ENCODE results near the gene CDK5. TPM values are rescaled to one million over a fixed set of nuclear protein-coding genes. Genes with fewer than 3 reads are reported as not detected.

Gene CDK5
- total RNA-seq, 1 experiment from 2014 or later, result 23.8 TPM

DNA sequence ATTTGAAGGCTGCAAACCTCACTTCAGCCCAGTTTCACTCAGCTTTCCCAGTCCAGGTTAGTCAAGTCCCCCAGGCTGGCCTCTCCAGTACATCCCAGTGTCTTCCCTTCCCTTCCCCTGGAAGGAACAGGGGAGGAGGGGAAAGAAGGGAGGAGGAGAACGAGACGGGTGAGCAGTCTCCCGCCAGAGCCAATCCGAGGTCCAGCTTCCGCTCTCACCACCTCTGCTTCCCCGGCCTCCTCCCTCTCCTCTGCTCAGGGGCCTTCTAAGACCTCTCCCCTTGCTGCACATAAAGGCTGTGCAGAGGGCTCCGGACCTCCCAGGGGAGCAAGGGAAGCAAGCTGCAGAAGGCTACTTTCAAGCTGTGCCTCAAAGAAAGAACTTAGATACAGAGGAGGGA lies 37.5 kb downstream of the CDK5 start:
- intact Hi-C loops (cut with micrococcal nuclease; ENCODE audit: unreplicated experiment), result no loop called here
- Histone ChIP-seq H3K4me1 (peaks cover 34% of the 10 kb centered on the region), H3K9me3 (no peaks in the 10 kb centered on the region), H3K27me3 (replicated peaks; ENCODE audit: control insufficient read depth, insufficient read depth, low read length) (no peaks in the 10 kb centered on the region), H3K4me3 (ENCODE audit: low read depth, low read length) (no peak overlapping the region), H3K36me3 (ENCODE audit: control insufficient read depth, insufficient read depth, low read length) (no peaks in the 10 kb centered on the region)
- ChIA-PET POLR2A (no interaction called here), CTCF (interaction anchor here (3.0 to 3.3 kb wide), 2 partner anchors 8 to 57 kb away, joined by 40 to 54 read pairs; partner anchors contain the start of gene ABCB8)
- Mint-ChIP-seq H3K9me3 (ENCODE audit: unreplicated experiment) (no peaks in the 10 kb centered on the region), H3K27me3 (ENCODE audit: insufficient read depth, unreplicated experiment) (peaks cover 6% of the 10 kb centered on the region), H3K36me3 (ENCODE audit: insufficient read depth, unreplicated experiment) (no peaks in the 10 kb centered on the region), H3K4me3 (ENCODE audit: unreplicated experiment) (peak overlapping the region; percentile 13), H3K27ac (ENCODE audit: unreplicated experiment) (no peak overlapping the region), H3K4me1 (ENCODE audit: low read depth, unreplicated experiment) (peaks cover 20% of the 10 kb centered on the region)
- BruUV-seq (replicated peaks), result no TSS peak
- TF ChIP-seq, protein P1, sequence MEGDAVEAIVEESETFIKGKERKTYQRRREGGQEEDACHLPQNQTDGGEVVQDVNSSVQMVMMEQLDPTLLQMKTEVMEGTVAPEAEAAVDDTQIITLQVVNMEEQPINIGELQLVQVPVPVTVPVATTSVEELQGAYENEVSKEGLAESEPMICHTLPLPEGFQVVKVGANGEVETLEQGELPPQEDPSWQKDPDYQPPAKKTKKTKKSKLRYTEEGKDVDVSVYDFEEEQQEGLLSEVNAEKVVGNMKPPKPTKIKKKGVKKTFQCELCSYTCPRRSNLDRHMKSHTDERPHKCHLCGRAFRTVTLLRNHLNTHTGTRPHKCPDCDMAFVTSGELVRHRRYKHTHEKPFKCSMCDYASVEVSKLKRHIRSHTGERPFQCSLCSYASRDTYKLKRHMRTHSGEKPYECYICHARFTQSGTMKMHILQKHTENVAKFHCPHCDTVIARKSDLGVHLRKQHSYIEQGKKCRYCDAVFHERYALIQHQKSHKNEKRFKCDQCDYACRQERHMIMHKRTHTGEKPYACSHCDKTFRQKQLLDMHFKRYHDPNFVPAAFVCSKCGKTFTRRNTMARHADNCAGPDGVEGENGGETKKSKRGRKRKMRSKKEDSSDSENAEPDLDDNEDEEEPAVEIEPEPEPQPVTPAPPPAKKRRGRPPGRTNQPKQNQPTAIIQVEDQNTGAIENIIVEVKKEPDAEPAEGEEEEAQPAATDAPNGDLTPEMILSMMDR (IDR thresholded peaks at IDR 0.05; ENCODE audit: insufficient read depth in 1 of 2, low read depth in 1 of 2, low read length in 1 of 2, severe bottlenecking in 1 of 2, unreplicated experiment in 1 of 2), result no peak
- no peak for DNase-seq

DNA sequence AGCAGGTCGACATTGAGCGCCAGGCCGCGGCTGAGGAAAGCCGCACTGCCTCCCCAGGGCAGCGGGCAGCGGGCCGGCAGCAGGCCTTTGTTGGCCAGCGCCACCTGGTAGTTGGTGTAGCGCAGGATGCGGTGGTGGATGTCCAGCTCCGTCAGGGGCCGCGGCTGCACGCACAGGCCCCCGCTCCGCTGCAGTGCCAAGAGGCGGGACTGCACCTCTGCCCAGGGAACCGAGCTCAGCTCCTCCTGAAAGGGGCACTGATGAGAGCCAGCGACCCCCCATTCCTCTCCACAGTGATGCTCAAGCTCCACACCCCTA lies 38.6 kb downstream of the CDK5 start:
- Mint-ChIP-seq H3K36me3 (ENCODE audit: insufficient read depth, unreplicated experiment) (no peaks in the 10 kb centered on the region), H3K9me3 (ENCODE audit: unreplicated experiment) (no peaks in the 10 kb centered on the region), H3K4me3 (ENCODE audit: unreplicated experiment) (peak overlapping the region; percentile 61), H3K4me1 (ENCODE audit: low read depth, unreplicated experiment) (peaks cover 12% of the 10 kb centered on the region), H3K27me3 (ENCODE audit: insufficient read depth, unreplicated experiment) (peaks cover 6% of the 10 kb centered on the region), H3K27ac (ENCODE audit: unreplicated experiment) (no peak overlapping the region)
- no peak for DNase-seq
- no TSS peak for BruUV-seq (replicated peaks)
- H3K36me3 ChIP-seq (ENCODE audit: control insufficient read depth, insufficient read depth, low read length), result no peaks in the 10 kb centered on the region
- no peaks in the 10 kb centered on the region for H3K27me3 ChIP-seq (replicated peaks; ENCODE audit: control insufficient read depth, insufficient read depth, low read length)
- peak overlapping the region; percentile 20; the same call in 1 of the 2 replicates for H3K4me3 ChIP-seq (ENCODE audit: low read depth, low read length)
- intact Hi-C loops (cut with micrococcal nuclease; ENCODE audit: unreplicated experiment), result no loop called here
- no peaks in the 10 kb centered on the region for H3K9me3 ChIP-seq
- peaks cover 25% of the 10 kb centered on the region for H3K4me1 ChIP-seq
- ChIA-PET POLR2A (interaction anchor here (1.3 kb wide), 1 partner anchor 9 kb away, joined by 4 read pairs; the partner anchor contains the start of gene ABCB8), CTCF (interaction anchor here (0.5 to 3.3 kb wide), 6 partner anchors 9 to 93 kb away, joined by 3 to 54 read pairs (median 7); partner anchors contain the start of gene ABCB8)
- TF ChIP-seq, protein P1 (IDR thresholded peaks at IDR 0.05; ENCODE audit: insufficient read depth in 1 of 2, low read depth in 1 of 2, low read length in 1 of 2, severe bottlenecking in 1 of 2, unreplicated experiment in 1 of 2), result no peak

DNA sequence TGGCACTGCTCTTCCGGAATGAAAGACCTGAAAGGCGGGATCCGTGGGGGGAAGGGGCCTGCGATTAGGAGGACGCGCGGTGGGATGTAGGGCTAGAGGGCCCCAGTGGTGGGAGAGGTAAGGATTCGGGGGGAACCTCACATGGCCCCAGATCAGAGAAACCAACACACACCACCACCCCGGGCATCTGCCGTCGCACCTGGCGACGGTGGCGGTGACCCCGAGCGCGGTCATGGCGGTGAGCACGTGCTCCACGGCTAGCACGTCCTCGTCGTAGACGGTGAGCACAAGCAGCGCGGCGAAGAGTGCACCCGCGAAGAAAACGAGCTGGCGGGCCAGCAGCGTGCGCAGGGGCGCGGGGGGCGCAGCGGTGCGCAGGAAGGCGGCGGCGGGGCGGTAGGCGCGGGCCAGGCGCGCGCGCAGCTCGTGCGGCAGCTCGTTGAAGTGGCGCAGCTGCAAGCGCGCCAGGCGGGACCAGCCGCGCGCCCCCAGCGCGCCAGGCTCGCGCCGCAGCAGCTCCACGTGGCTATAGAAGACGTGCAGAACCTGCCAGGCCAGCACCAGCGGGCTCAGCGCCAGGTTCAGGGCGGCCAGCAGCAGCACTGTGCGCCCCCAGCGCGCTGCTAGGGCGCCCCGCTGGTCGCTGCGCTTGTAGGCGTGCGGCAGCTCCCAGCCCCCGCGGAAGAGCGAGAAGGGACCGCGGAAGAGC lies 39.1 kb downstream of the CDK5 start:
- peak in 1 of 2 experiments; percentile 32 for DNase-seq
- ChIA-PET POLR2A (interaction anchor here (1.3 kb wide), 1 partner anchor 9 kb away, joined by 4 read pairs; the partner anchor contains the start of gene ABCB8), CTCF (interaction anchor here (0.7 to 3.3 kb wide), 13 partner anchors 9 to 176 kb away, joined by 3 to 54 read pairs (median 4); partner anchors contain the start of genes ABCB8 and FASTK)
- Mint-ChIP-seq H3K9me3 (ENCODE audit: unreplicated experiment) (no peaks in the 10 kb centered on the region), H3K27me3 (ENCODE audit: insufficient read depth, unreplicated experiment) (peaks cover 6% of the 10 kb centered on the region), H3K27ac (ENCODE audit: unreplicated experiment) (peak overlapping the region; percentile 80), H3K4me1 (ENCODE audit: low read depth, unreplicated experiment) (peaks cover 12% of the 10 kb centered on the region), H3K36me3 (ENCODE audit: insufficient read depth, unreplicated experiment) (no peaks in the 10 kb centered on the region), H3K4me3 (ENCODE audit: unreplicated experiment) (peak overlapping the region; percentile 77)
- BruUV-seq (replicated peaks), result no TSS peak
- H3K9me3 ChIP-seq, result no peaks in the 10 kb centered on the region
- intact Hi-C loops (cut with micrococcal nuclease; ENCODE audit: unreplicated experiment), result loop anchor here (1.0 kb wide), 2 partner anchors 10 to 55 kb away; partner anchors contain the start of gene ABCB8
- H3K36me3 ChIP-seq (ENCODE audit: control insufficient read depth, insufficient read depth, low read length), result no peaks in the 10 kb centered on the region
- TF ChIP-seq, protein P1 (IDR thresholded peaks at IDR 0.05; ENCODE audit: insufficient read depth in 1 of 2, low read depth in 1 of 2, low read length in 1 of 2, severe bottlenecking in 1 of 2, unreplicated experiment in 1 of 2), result no peak
- H3K4me3 ChIP-seq (ENCODE audit: low read depth, low read length), result peak overlapping the region; percentile 33
- no peaks in the 10 kb centered on the region for H3K27me3 ChIP-seq (replicated peaks; ENCODE audit: control insufficient read depth, insufficient read depth, low read length)
- peaks cover 25% of the 10 kb centered on the region for H3K4me1 ChIP-seq
